ENCODE measurements around the gene IL17B. TPM values are rescaled to one million over a fixed set of nuclear protein-coding genes. Genes with fewer than 3 reads are reported as not detected.

The IL17B gene
- total and polyA plus RNA-seq, 12 donors, result 1.5 to 20.1 (median 2.9) TPM; not detected in 1

- Histone ChIP-seq H3K27me3 (no peaks in the 10 kb centered on the region), H3K4me3 (no peak overlapping the region), H3K4me1 (replicated peaks in 1 of 2) (peaks cover 5 to 11% of the 10 kb centered on the region in 2 donors), H3K27ac (no peak overlapping the region), H3K36me3 (replicated peaks in 1 of 2) (no peaks in the 10 kb centered on the region), H3K9me3 (replicated peaks in 1 of 3) (no peaks in the 10 kb centered on the region)
- intact Hi-C loops (cut with DNase I), result no loop called here
- TF ChIP-seq POLR2A (IDR thresholded peaks at IDR 0.05) (no peak), CTCF (IDR thresholded peaks at IDR 0.05) (no peak)
- DNase-seq, result no peak
Observed at GRCh38 chr5:149325166-149325735, 53.8 kb downstream of the IL17B start.

- no peak for TF ChIP-seq POLR2A (IDR thresholded peaks at IDR 0.05)
- no peak for TF ChIP-seq CTCF (IDR thresholded peaks at IDR 0.05)
- WGBS, 4 donors, result 84 to 93% (median 90%) methylated on average over 2 of the region's 2 CpGs
- intact Hi-C loops (cut with DNase I), result no loop called here
- H3K36me3 ChIP-seq (replicated peaks in 1 of 2), result no peaks in the 10 kb centered on the region
- H3K4me1 ChIP-seq (replicated peaks in 1 of 2), result peaks cover 5 to 11% of the 10 kb centered on the region in 2 donors
- peak overlapping the region in 1 of 5 donors; percentile 66 for H3K27ac ChIP-seq
- no peaks in the 10 kb centered on the region for H3K27me3 ChIP-seq
- no peak for DNase-seq
- no peak overlapping the region for H3K4me3 ChIP-seq
- no peaks in the 10 kb centered on the region for H3K9me3 ChIP-seq (replicated peaks in 1 of 3)
Observed at GRCh38 chr5:149324641-149325040, 54.5 kb downstream of the IL17B start.

MicroRNAs within 50 kb of the gene (microRNA counts, 767-probe panel; counts per million panel counts)
- microRNA hsa-miR-143-3p, result 6,154 to 8,151 counts per million in 2 donors

Other genes starting within 250 kb of the IL17B start
- 10 to 100 TPM in 7 of 9 donors, 1 to 10 TPM in 2; 1.6 to 27.6 (median 16.8) TPM for gene ABLIM3, start 237.8 kb downstream of the IL17B start, total RNA-seq
- 10 to 100 TPM in 2 of 3 donors, 1 to 10 TPM in 1; 8.8 to 10.8 (median 10.4) TPM for gene ABLIM3, start 237.8 kb downstream of the IL17B start, polyA plus RNA-seq
- gene AFAP1L1, start 107.4 kb downstream of the IL17B start, total RNA-seq, result 10 to 100 TPM in 3 of 9 donors, 1 to 10 TPM in 6; 6.2 to 13.4 (median 9.6) TPM
- gene AFAP1L1, start 107.4 kb downstream of the IL17B start, polyA plus RNA-seq, result 10 to 100 TPM in 1 of 3 donors, 1 to 10 TPM in 2; 4.3 to 13.4 (median 5.2) TPM
- gene GRPEL2, start 33.8 kb downstream of the IL17B start, total RNA-seq, result 10 to 100 TPM in 7 of 9 donors, 1 to 10 TPM in 2; 7.5 to 17.4 (median 13.8) TPM
- 1 to 10 TPM; 3.9 to 9.0 (median 7.6) TPM for gene GRPEL2, start 33.8 kb downstream of the IL17B start, polyA plus RNA-seq
- gene PCYOX1L, start 21.2 kb downstream of the IL17B start, total RNA-seq, result 10 to 100 TPM in 2 of 9 donors, 1 to 10 TPM in 7; 4.7 to 17.1 (median 8.1) TPM
- gene PCYOX1L, start 21.2 kb downstream of the IL17B start, polyA plus RNA-seq, result 10 to 100 TPM; 12.3 to 15.4 (median 15.0) TPM
- gene CSNK1A1, start 172.1 kb upstream of the IL17B start, total RNA-seq, result 100 to 1,000 TPM; 165 to 301 (median 221) TPM
- gene CSNK1A1, start 172.1 kb upstream of the IL17B start, polyA plus RNA-seq, result 100 to 1,000 TPM in 1 of 3 donors, 10 to 100 TPM in 2; 51.0 to 234 (median 64.4) TPM
- 1 to 10 TPM in 8 of 9 donors, under 1 TPM in 1; 0.83 to 8.4 (median 4.3) TPM for gene ARHGEF37, start 202.2 kb upstream of the IL17B start, total RNA-seq
- gene ARHGEF37, start 202.2 kb upstream of the IL17B start, polyA plus RNA-seq, result 1 to 10 TPM; 1.8 to 4.3 (median 2.3) TPM

Measured in adrenal gland (tissue), 12 donors.